ENCODE data around the gene ENOX1. TPM values are rescaled to one million over a fixed set of nuclear protein-coding genes. Genes with fewer than 3 reads are reported as not detected.

The ENOX1 gene
- total RNA-seq, 1 experiment from 2014 or later, result 0.26 TPM

GRCh38 chr13:43266936-43267615, 519.7 kb downstream of the ENOX1 start:
- H3K9me3 Mint-ChIP-seq, result no peaks in the 10 kb centered on the region
- no peak overlapping the region for H3K4me3 Mint-ChIP-seq
- POLR2A ChIA-PET, result no interaction called here
- no peak overlapping the region; the same call in 1 of the 2 replicates for H3K27ac Mint-ChIP-seq
- peaks cover 22% of the 10 kb centered on the region for H3K4me1 Mint-ChIP-seq
- H3K27me3 Mint-ChIP-seq (ENCODE audit: low read depth), result peaks cover 2% of the 10 kb centered on the region; the same call in 1 of the 2 replicates
- TF ChIP-seq NFE2L1 (CRISPR knock-in tag; IDR thresholded peaks at IDR 0.05) (no peak), ATF2 (CRISPR knock-in tag; IDR thresholded peaks at IDR 0.05; ENCODE audit: borderline replicate concordance, low read depth) (no peak), MLX (CRISPR knock-in tag; IDR thresholded peaks at IDR 0.05) (no peak), NR3C1 (CRISPR knock-in tag; conservative IDR thresholded peaks at IDR 0.05; ENCODE audit: low read depth) (no peak), MAX (CRISPR knock-in tag; IDR thresholded peaks at IDR 0.05) (no peak), E2F4 (CRISPR knock-in tag; IDR thresholded peaks at IDR 0.05; ENCODE audit: borderline replicate concordance, low read depth) (no peak), USF1 (CRISPR knock-in tag; IDR thresholded peaks at IDR 0.05) (no peak), ZNF219 (CRISPR knock-in tag; IDR thresholded peaks at IDR 0.05; ENCODE audit: borderline replicate concordance) (no peak), ZNF138 (CRISPR knock-in tag; conservative IDR thresholded peaks at IDR 0.05) (no peak), ZBTB43 (CRISPR knock-in tag; IDR thresholded peaks at IDR 0.05) (no peak)
- CTCF ChIA-PET, result interaction anchor here (2.6 kb wide), 1 partner anchor 538 kb away, joined by 7 read pairs; no protein-coding TSS in a partner anchor
- no peak for DNase-seq (ENCODE audit: low spot score)
- peak; percentile 30 for ATAC-seq
- no peaks in the 10 kb centered on the region for H3K36me3 Mint-ChIP-seq

- Mint-ChIP-seq H3K4me3 (no peak overlapping the region), H3K27ac (no peak overlapping the region), H3K4me1 (peaks cover 17% of the 10 kb centered on the region), H3K36me3 (no peaks in the 10 kb centered on the region), H3K9me3 (peaks cover 7% of the 10 kb centered on the region), H3K27me3 (ENCODE audit: low read depth) (peaks cover 2% of the 10 kb centered on the region; the same call in 1 of the 2 replicates)
- TF ChIP-seq ARID4B (CRISPR knock-in tag; IDR thresholded peaks at IDR 0.05; ENCODE audit: borderline replicate concordance) (no peak), ZNF396 (CRISPR knock-in tag; IDR thresholded peaks at IDR 0.05; ENCODE audit: borderline replicate concordance) (no peak), SMAD4 (CRISPR knock-in tag; IDR thresholded peaks at IDR 0.05) (no peak), ZNF281 (CRISPR knock-in tag; IDR thresholded peaks at IDR 0.05) (no peak), SMAD3 (CRISPR knock-in tag; IDR thresholded peaks at IDR 0.05; ENCODE audit: borderline replicate concordance) (no peak), GRHL2 (CRISPR knock-in tag; IDR thresholded peaks at IDR 0.05; ENCODE audit: insufficient replicate concordance, severe bottlenecking) (no peak)
- ChIA-PET CTCF (no interaction called here), POLR2A (no interaction called here)
- DNase-seq (ENCODE audit: low spot score) (no peak), ATAC-seq (no peak)
Observed at GRCh38 chr13:43265028-43265427, 521.7 kb downstream of the ENOX1 start.
